ENCODE measurements around the gene EPHB1. TPM values are rescaled to one million over a fixed set of nuclear protein-coding genes. Genes with fewer than 3 reads are reported as not detected.

Gene EPHB1
- polyA plus RNA-seq, 4 donors = 4.4 to 5.9 (median 5.7) TPM

- DNase-seq (ENCODE audit: low read depth in 4 of 4, low spot score in 2 of 4) = no peak
Measured at GRCh38 chr3:135261916-135262315, 466.9 kb downstream of the EPHB1 start.

- no peak for DNase-seq (ENCODE audit: low read depth in 4 of 4, low spot score in 2 of 4)
Measured at GRCh38 chr3:135262441-135262840, 467.4 kb downstream of the EPHB1 start.

GRCh38 chr3:135263331-135263730 lies 468.3 kb downstream of the EPHB1 start:
- DNase-seq (ENCODE audit: low read depth in 4 of 4, low spot score in 2 of 4) = no peak

GRCh38 chr3:135267487-135267886 lies 472.4 kb downstream of the EPHB1 start:
- DNase-seq (ENCODE audit: low read depth in 4 of 4, low spot score in 2 of 4) = no peak

GRCh38 chr3:135268941-135269532 lies 474.0 kb downstream of the EPHB1 start:
- DNase-seq (ENCODE audit: low read depth in 4 of 4, low spot score in 2 of 4) = no peak

GRCh38 chr3:135271177-135272025 lies 476.3 kb downstream of the EPHB1 start:
- no peak for DNase-seq (ENCODE audit: low read depth in 4 of 4, low spot score in 2 of 4)

- DNase-seq (ENCODE audit: low read depth in 4 of 4, low spot score in 2 of 4) = no peak
Measured at GRCh38 chr3:135272026-135272669, 477.1 kb downstream of the EPHB1 start.

- DNase-seq (ENCODE audit: low read depth in 4 of 4, low spot score in 2 of 4) = no peak
Measured at GRCh38 chr3:135292162-135292561, 497.1 kb downstream of the EPHB1 start.

GRCh38 chr3:135301670-135302069 lies 506.6 kb downstream of the EPHB1 start:
- no peak for DNase-seq (ENCODE audit: low read depth in 4 of 4, low spot score in 2 of 4)

- DNase-seq (ENCODE audit: low read depth in 4 of 4, low spot score in 2 of 4) = no peak
Measured at GRCh38 chr3:135304378-135304777, 509.3 kb downstream of the EPHB1 start.

Other genes starting within 250 kb of the EPHB1 start
- 1 to 10 TPM; 1.0 to 1.7 (median 1.6) TPM for gene KY, start 144.2 kb upstream of the EPHB1 start, polyA plus RNA-seq (ENCODE audit: insufficient read length in 4 of 4)

Data from left renal cortex interstitium (tissue), 4 donors.